Measurements from ENCODE around the gene SFXN3.

Gene SFXN3

DNA sequence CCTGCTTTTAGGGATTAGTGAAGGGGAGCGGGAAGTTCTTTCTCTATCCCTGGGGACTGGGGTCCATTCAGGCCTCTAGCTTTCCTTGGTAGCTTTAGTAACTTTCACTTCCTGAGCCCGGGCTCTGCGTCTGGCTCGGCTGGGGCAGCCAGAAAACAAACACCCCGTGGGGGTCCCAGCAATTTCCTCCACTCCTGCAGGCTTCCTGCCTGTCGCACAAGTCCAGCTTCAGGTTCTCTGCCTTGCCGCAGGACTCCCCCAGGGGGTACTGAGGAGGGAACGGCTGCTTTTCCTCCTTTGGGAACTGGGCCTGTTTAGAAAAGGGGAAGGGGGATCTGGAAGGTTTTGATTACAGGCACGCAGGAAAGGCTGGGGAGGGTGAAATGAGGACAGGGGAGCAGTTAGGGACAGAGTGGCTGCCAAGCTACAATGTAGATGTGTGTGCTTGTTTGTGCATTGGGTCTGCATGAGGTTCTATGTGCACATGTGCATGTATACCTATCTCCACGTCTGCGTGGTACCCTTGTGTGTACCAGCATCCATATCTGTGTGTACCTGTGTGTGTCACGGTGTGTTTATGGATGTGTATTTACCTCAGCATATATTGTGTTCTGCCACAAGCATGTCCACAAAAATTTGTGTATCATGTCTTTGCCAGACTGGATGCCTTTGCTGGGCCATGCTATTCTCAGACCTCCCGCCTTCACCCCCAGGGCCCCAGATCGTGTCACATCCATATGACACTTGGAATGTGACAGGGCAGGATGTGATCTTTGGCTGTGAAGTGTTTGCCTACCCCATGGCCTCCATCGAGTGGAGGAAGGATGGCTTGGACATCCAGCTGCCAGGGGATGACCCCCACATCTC lies 32.7 kb downstream of the SFXN3 start:
- POLR2A ChIA-PET: interaction anchor here (3.5 kb wide), 1 partner anchor 22 kb away, joined by 16 read pairs; no protein-coding TSS in a partner anchor
- no peak for DNase-seq (ENCODE audit: low read depth, low spot score)
- CTCF ChIA-PET: interaction anchor here (1.1 to 34.2 kb wide), 8 partner anchors 6 to 78 kb away, joined by 4 to 1481 read pairs (median 30); partner anchors contain the start of genes PDZD7 and SFXN3
- peak overlapping the region; percentile 15 for H3K4me3 ChIP-seq (ENCODE audit: low read depth, low read length)
- TF ChIP-seq, protein P1, sequence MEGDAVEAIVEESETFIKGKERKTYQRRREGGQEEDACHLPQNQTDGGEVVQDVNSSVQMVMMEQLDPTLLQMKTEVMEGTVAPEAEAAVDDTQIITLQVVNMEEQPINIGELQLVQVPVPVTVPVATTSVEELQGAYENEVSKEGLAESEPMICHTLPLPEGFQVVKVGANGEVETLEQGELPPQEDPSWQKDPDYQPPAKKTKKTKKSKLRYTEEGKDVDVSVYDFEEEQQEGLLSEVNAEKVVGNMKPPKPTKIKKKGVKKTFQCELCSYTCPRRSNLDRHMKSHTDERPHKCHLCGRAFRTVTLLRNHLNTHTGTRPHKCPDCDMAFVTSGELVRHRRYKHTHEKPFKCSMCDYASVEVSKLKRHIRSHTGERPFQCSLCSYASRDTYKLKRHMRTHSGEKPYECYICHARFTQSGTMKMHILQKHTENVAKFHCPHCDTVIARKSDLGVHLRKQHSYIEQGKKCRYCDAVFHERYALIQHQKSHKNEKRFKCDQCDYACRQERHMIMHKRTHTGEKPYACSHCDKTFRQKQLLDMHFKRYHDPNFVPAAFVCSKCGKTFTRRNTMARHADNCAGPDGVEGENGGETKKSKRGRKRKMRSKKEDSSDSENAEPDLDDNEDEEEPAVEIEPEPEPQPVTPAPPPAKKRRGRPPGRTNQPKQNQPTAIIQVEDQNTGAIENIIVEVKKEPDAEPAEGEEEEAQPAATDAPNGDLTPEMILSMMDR (IDR thresholded peaks at IDR 0.05; ENCODE audit: insufficient read depth, low read length, missing control alignments): no peak

GRCh38 chr10:101064415-101065030 lies 33.5 kb downstream of the SFXN3 start:
- CTCF ChIA-PET: interaction anchor here (0.7 to 34.2 kb wide), 6 partner anchors 26 to 78 kb away, joined by 3 to 1481 read pairs (median 22); partner anchors contain the start of genes PDZD7 and SFXN3
- TF ChIP-seq, protein P1 (IDR thresholded peaks at IDR 0.05; ENCODE audit: insufficient read depth, low read length, missing control alignments): no peak
- DNase-seq (ENCODE audit: low read depth, low spot score): no peak
- no peak overlapping the region for H3K4me3 ChIP-seq (ENCODE audit: low read depth, low read length)
- POLR2A ChIA-PET: no interaction called here

DNA sequence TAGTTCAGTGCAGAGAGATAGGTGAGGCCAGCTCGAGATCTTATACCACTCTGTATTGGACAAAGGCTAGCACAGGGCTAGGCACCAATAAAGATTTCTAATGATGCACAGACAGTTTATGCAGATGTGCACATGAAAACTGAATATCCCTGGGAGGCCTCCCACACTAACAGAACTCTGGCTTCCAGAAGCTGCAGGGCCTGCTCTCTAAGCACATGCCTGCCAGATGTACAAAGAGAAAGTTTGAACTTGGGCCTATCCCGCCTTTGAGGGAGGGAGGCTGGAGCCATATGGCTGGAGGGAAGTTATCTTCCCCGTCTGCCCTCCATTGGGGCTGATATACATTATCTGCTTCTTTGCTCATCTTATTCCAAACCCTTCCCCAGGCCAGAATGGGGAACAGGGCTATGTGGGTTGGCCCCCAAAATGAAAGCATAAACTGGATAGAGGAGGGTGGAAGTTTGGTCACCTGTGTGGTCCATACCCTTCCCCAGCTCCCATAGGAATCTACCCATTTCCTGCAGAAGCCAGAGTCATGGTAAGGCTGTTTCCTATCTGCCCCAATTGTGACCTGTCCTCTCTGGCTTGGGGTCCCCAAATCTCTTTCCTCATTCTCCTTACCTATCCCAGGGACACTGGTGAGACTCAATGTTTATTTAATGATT lies 34.6 kb downstream of the SFXN3 start:
- H3K4me3 ChIP-seq (ENCODE audit: low read depth, low read length): peak overlapping the region; percentile 56
- ChIA-PET CTCF (interaction anchor here (0.9 to 34.2 kb wide), 6 partner anchors 19 to 77 kb away, joined by 3 to 1481 read pairs (median 26); partner anchors contain the start of genes PDZD7 and SFXN3), POLR2A (no interaction called here)
- TF ChIP-seq, protein P1 (IDR thresholded peaks at IDR 0.05; ENCODE audit: insufficient read depth, low read length, missing control alignments): no peak
- no peak for DNase-seq (ENCODE audit: low read depth, low spot score)

DNA sequence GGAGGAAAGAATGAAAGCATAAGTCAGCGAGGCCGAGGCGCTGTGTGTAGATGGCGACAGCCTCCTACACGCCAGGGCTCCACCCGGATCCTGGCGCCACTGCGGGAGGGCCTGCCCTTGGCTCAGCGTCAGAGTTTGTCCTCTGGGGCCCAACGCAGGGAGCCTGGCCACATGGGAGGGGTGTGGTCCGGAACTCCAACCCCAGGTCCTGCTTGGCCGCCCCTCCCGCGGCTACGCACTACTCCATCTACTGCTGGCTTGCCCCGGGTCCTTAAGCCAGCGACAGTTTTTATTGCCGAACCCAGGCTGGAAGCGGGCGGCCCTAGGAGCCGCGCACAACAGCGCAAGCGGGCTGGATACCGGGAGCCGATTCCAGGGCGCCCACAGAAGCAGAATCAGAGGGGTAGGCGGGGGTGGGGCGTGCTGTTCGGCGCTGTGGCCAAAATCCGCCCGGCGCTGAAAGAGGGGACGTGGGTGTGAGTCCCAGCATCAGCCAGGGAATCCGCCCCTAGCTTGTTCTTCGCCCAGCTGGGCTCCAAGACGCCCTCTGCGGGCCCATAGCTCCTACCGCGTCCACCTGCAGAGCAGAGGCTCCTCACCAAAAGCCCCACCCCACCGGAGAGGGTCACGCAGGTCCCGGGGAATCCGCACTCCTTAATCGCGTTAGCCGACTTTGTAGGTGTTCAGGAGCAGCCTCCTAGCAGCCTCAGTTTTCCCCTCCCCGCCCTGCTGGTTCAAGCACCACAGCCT lies 35.3 kb downstream of the SFXN3 start:
- CTCF ChIA-PET: interaction anchor here (1.3 to 34.2 kb wide), 7 partner anchors 6 to 76 kb away, joined by 4 to 1481 read pairs (median 38); partner anchors contain the start of genes KAZALD1, PDZD7 and SFXN3
- POLR2A ChIA-PET: interaction anchor here (1.0 to 1.8 kb wide), 3 partner anchors 15 to 25 kb away, joined by 3 to 6 read pairs (median 6); no protein-coding TSS in a partner anchor
- TF ChIP-seq, protein P1 (IDR thresholded peaks at IDR 0.05; ENCODE audit: insufficient read depth, low read length, missing control alignments): peak; percentile 64
- H3K4me3 ChIP-seq (ENCODE audit: low read depth, low read length): peak overlapping the region; percentile 56
- DNase-seq (ENCODE audit: low read depth, low spot score): no peak

GRCh38 chr10:101066896-101067355 lies 35.9 kb downstream of the SFXN3 start:
- ChIA-PET POLR2A (interaction anchor here (1.0 to 1.8 kb wide), 3 partner anchors 15 to 26 kb away, joined by 3 to 6 read pairs (median 6); no protein-coding TSS in a partner anchor), CTCF (interaction anchor here (0.9 to 34.2 kb wide), 11 partner anchors 7 to 101 kb away, joined by 3 to 1481 read pairs (median 13); partner anchors contain the start of genes KAZALD1, PDZD7 and SFXN3)
- no peak for DNase-seq (ENCODE audit: low read depth, low spot score)
- H3K4me3 ChIP-seq (ENCODE audit: low read depth, low read length): peak overlapping the region; percentile 56
- TF ChIP-seq, protein P1 (IDR thresholded peaks at IDR 0.05; ENCODE audit: insufficient read depth, low read length, missing control alignments): no peak

Measured in AG04449 (cell line).